Ishikawa (cell line): ENCODE measurements around the gene CC2D2A.

Experiments
- EP300 ChIP-seq: IDR thresholded peaks from 2 replicates; pipeline ENCODE4 v1.6.1; 2012; ENCODE audit warnings: borderline replicate concordance
- FOXM1 ChIP-seq: IDR thresholded peaks from 2 replicates; pipeline ENCODE4 v1.6.1; 2012; ENCODE audit warnings: low read depth, borderline replicate concordance
- YY1 ChIP-seq: IDR thresholded peaks from 2 replicates; pipeline ENCODE4 v1.6.1; 2012; ENCODE audit warnings: low read depth

GRCh38 chr4:15479089-15479912 lies 9.6 kb downstream of the CC2D2A start:
- TF ChIP-seq EP300 (no peak), YY1 (peak; percentile 70), FOXM1 (no peak)
